ENCODE data around the gene ARHGEF17. TPM values are rescaled to one million over a fixed set of nuclear protein-coding genes. Genes with fewer than 3 reads are reported as not detected.

ARHGEF17 gene
- total and polyA plus RNA-seq, 10 donors: 5.1 to 48.5 (median 29.0) TPM

- peaks cover 0 to 17% (median 0%) of the 10 kb centered on the region in 6 donors for H3K36me3 ChIP-seq
Measured at GRCh38 chr11:73380331-73380730, 72.3 kb downstream of the ARHGEF17 start.

GRCh38 chr11:73380897-73381410, 72.9 kb downstream of the ARHGEF17 start:
- TF ChIP-seq POLR2AphosphoS5 (IDR thresholded peaks at IDR 0.05): no peak
- no peak for TF ChIP-seq POLR2A (IDR thresholded peaks at IDR 0.05)
- TF ChIP-seq, protein P1, sequence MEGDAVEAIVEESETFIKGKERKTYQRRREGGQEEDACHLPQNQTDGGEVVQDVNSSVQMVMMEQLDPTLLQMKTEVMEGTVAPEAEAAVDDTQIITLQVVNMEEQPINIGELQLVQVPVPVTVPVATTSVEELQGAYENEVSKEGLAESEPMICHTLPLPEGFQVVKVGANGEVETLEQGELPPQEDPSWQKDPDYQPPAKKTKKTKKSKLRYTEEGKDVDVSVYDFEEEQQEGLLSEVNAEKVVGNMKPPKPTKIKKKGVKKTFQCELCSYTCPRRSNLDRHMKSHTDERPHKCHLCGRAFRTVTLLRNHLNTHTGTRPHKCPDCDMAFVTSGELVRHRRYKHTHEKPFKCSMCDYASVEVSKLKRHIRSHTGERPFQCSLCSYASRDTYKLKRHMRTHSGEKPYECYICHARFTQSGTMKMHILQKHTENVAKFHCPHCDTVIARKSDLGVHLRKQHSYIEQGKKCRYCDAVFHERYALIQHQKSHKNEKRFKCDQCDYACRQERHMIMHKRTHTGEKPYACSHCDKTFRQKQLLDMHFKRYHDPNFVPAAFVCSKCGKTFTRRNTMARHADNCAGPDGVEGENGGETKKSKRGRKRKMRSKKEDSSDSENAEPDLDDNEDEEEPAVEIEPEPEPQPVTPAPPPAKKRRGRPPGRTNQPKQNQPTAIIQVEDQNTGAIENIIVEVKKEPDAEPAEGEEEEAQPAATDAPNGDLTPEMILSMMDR (IDR thresholded peaks at IDR 0.05 in 8 of 11, conservative IDR thresholded peaks at IDR 0.05 in 3 of 11): no peak
- peak overlapping the region in 1 of 8 donors; percentile 87 for H3K4me3 ChIP-seq
- no peaks in the 10 kb centered on the region for H3K9me3 ChIP-seq
- peaks cover 0 to 17% (median 0%) of the 10 kb centered on the region in 6 donors for H3K36me3 ChIP-seq
- no peaks in the 10 kb centered on the region for H3K27me3 ChIP-seq (replicated peaks in 1 of 7)
- WGBS, 5 donors: 87 to 97% (median 96%) methylated on average over 2 to 4 of the region's 4 CpGs
- H3K27ac ChIP-seq: peak overlapping the region; percentile 68 to 99 (median 96)
- no peak for DNase-seq
- peaks cover 54 to 96% (median 92%) of the 10 kb centered on the region in 6 donors for H3K4me1 ChIP-seq
- intact Hi-C loops (cut with DNase I; ENCODE audit: low total_unique reads): no loop called here

More at GRCh38 chr11:73380331-73380730, 72.3 kb downstream of the ARHGEF17 start:
- H3K9me3 ChIP-seq: no peaks in the 10 kb centered on the region
- peak; percentile 85 for DNase-seq
- TF ChIP-seq POLR2AphosphoS5 (IDR thresholded peaks at IDR 0.05): no peak
- TF ChIP-seq, protein P1 (IDR thresholded peaks at IDR 0.05 in 8 of 11, conservative IDR thresholded peaks at IDR 0.05 in 3 of 11): no peak
- TF ChIP-seq POLR2A (IDR thresholded peaks at IDR 0.05): no peak
- H3K4me1 ChIP-seq: peaks cover 48 to 96% (median 92%) of the 10 kb centered on the region in 6 donors
- intact Hi-C loops (cut with DNase I; ENCODE audit: low total_unique reads): no loop called here
- peak overlapping the region in 1 of 8 donors; percentile 87 for H3K4me3 ChIP-seq
- no peaks in the 10 kb centered on the region for H3K27me3 ChIP-seq (replicated peaks in 1 of 7)
- H3K27ac ChIP-seq: peak overlapping the region; percentile 9 to 99 (median 96)
- WGBS, 5 donors: 58 to 85% (median 63%) methylated on average over 6 to 7 of the region's 7 CpGs

DNA sequence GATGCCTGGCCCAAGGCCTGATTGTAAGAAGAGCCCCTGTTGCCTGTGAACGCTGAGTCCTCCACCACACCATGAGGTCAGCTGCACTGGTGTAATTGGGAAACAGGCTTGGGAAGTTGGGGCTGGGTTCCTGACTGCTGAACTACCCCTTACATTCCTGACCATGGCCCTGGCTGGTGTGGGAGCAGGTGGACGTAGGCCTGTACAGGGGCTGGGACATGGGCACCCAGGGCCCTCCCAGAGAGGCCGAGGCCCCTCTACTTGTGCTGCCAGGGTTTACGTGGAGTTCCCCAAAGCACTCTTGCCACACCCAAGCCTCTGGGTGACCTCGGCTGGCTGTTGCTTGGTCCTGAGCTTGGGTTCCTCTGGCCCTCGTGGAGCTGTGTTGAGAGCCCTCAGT, 73.5 kb downstream of the ARHGEF17 start:
- H3K36me3 ChIP-seq: peaks cover 0 to 17% (median 0%) of the 10 kb centered on the region in 6 donors
- peak overlapping the region; percentile 68 to 99 (median 96) for H3K27ac ChIP-seq
- H3K4me1 ChIP-seq: peaks cover 61 to 100% (median 96%) of the 10 kb centered on the region in 6 donors
- peak; percentile 88 for DNase-seq
- intact Hi-C loops (cut with DNase I; ENCODE audit: low total_unique reads): no loop called here
- no peaks in the 10 kb centered on the region for H3K9me3 ChIP-seq
- no peaks in the 10 kb centered on the region for H3K27me3 ChIP-seq (replicated peaks in 1 of 7)
- WGBS, 5 donors: 34 to 61% (median 45%) methylated on average over 4 to 6 of the region's 6 CpGs
- TF ChIP-seq, protein P1 (IDR thresholded peaks at IDR 0.05 in 8 of 11, conservative IDR thresholded peaks at IDR 0.05 in 3 of 11): no peak
- TF ChIP-seq POLR2AphosphoS5 (IDR thresholded peaks at IDR 0.05) (peak; percentile 18 to 59 (median 33)), POLR2A (IDR thresholded peaks at IDR 0.05) (no peak)
- peak overlapping the region in 2 of 8 donors; percentile 6 to 87 for H3K4me3 ChIP-seq

- no peaks in the 10 kb centered on the region for H3K9me3 ChIP-seq
- intact Hi-C loops (cut with DNase I; ENCODE audit: low total_unique reads): no loop called here
- WGBS, 5 donors: 85 to 97% (median 90%) methylated on average over 5 to 7 of the region's 7 CpGs
- peaks cover 0 to 17% (median 0%) of the 10 kb centered on the region in 6 donors for H3K36me3 ChIP-seq
- peak overlapping the region; percentile 68 to 99 (median 96) for H3K27ac ChIP-seq
- peak overlapping the region in 1 of 8 donors; percentile 87 for H3K4me3 ChIP-seq
- no peaks in the 10 kb centered on the region for H3K27me3 ChIP-seq (replicated peaks in 1 of 7)
- no peak for DNase-seq
- TF ChIP-seq, protein P1 (IDR thresholded peaks at IDR 0.05 in 8 of 11, conservative IDR thresholded peaks at IDR 0.05 in 3 of 11): no peak
- no peak for TF ChIP-seq POLR2A (IDR thresholded peaks at IDR 0.05)
- TF ChIP-seq POLR2AphosphoS5 (IDR thresholded peaks at IDR 0.05): no peak
- peaks cover 63 to 100% (median 100%) of the 10 kb centered on the region in 6 donors for H3K4me1 ChIP-seq
Measured at GRCh38 chr11:73382183-73382582, 74.1 kb downstream of the ARHGEF17 start.

Measured in spleen (tissue), 11 donors.